Tibial nerve (tissue), 4 donors: ENCODE data around the gene OSBPL10. TPM values are rescaled to one million over a fixed set of nuclear protein-coding genes. Genes with fewer than 3 reads are reported as not detected.
"Not testable (repeated sequence)": the region's sequence is repeated elsewhere in the genome, so short reads cannot be mapped to it uniquely, and the experiment has no call there.

Source experiments
- DNase-seq, 2 donors: peaks; one replicate each; pipeline ENCODE4 v3.0.0-alpha.2; 2019; ENCODE audit warnings: low spot score in 2 of 2
- H3K27ac ChIP-seq, 4 donors: fragments of 200-600 bp; sonication (generic) in 3 of 4; one replicate each; pipeline ENCODE4 v1.5.1; 2017 to 2019; ENCODE audit warnings: mild to moderate bottlenecking in 1 of 4
- H3K27me3 ChIP-seq, 2 donors: fragments of 200-600 bp; sonication (generic) in 1 of 2; one replicate each; pipeline versions ENCODE4 v1.5.1 to v1.6.0; 2017 to 2019
- H3K36me3 ChIP-seq, 3 donors: fragments of 200-600 bp; sonication (generic); one replicate each; pipeline ENCODE4 v1.5.1; 2018 to 2019
- H3K4me1 ChIP-seq, 4 donors: fragments of 200-600 bp; sonication (generic) in 3 of 4; one replicate each; pipeline ENCODE4 v1.5.1; 2017 to 2019
- H3K4me3 ChIP-seq, 4 donors: fragments of 200-600 bp; sonication (generic) in 3 of 4; one replicate each; pipeline ENCODE4 v1.5.1; 2017 to 2019; ENCODE audit warnings: mild to moderate bottlenecking in 1 of 4, moderate library complexity in 1 of 4
- H3K9me3 ChIP-seq, 4 donors: fragments of 200-600 bp; sonication (generic) in 3 of 4; one replicate each; pipeline ENCODE4 v1.5.1; 2017 to 2019
- EP300 ChIP-seq, 2 donors: sonication (generic); formaldehyde crosslinking; IDR thresholded peaks; one replicate each; pipeline ENCODE4 v1.6.1; 2017; ENCODE audit warnings: antibody characterized with exemption in 2 of 2, mild to moderate bottlenecking in 1 of 2
- POLR2A ChIP-seq, 2 donors: fragments of 450-650 bp; IDR thresholded peaks; one replicate each; pipeline ENCODE4 v1.6.1; 2017; ENCODE audit warnings: antibody characterized with exemption in 2 of 2, mild to moderate bottlenecking in 2 of 2, moderate library complexity in 2 of 2
- WGBS, 2 donors: methylation state at CpG; one replicate each; pipeline ENCODE4 v1.1.5; 2018; 5-methylcytosine and 5-hydroxymethylcytosine counted together
- total RNA-seq, 4 donors: library from RNA; depleted of rRNA; stranded (reverse); fragments of >200 nt; gene quantifications; one replicate each; pipeline ENCODE4 v1.1.0, GENCODE V29; 2016
- TF ChIP-seq, protein P1 (sequence below), 5 experiments: fragments of 200-600 bp in 3 of 5; fragments of 450-650 bp in 2 of 5; sonication (generic) in 3 of 5; IDR thresholded peaks; one replicate each; pipeline ENCODE4 v1.5.1; 2016 to 2019; ENCODE audit warnings: antibody characterized with exemption in 5 of 5, mild to moderate bottlenecking in 3 of 5, moderate library complexity in 2 of 5

The OSBPL10 gene
- total RNA-seq, 4 donors from 2014 or later: 45.0 to 79.2 (median 60.4) TPM

- WGBS, 2 donors: 92 to 93% methylated on average over 5 of the region's 5 CpGs
- peaks cover 0 to 6% (median 0%) of the 10 kb centered on the region in 4 donors for H3K4me1 ChIP-seq
- H3K27ac ChIP-seq: no peak overlapping the region
- H3K27me3 ChIP-seq: no peaks in the 10 kb centered on the region
- no peaks in the 10 kb centered on the region for H3K9me3 ChIP-seq
- DNase-seq: no peak
- peaks cover 0 to 5% (median 0%) of the 10 kb centered on the region in 3 donors for H3K36me3 ChIP-seq
- no peak overlapping the region for H3K4me3 ChIP-seq
- TF ChIP-seq, protein P1, sequence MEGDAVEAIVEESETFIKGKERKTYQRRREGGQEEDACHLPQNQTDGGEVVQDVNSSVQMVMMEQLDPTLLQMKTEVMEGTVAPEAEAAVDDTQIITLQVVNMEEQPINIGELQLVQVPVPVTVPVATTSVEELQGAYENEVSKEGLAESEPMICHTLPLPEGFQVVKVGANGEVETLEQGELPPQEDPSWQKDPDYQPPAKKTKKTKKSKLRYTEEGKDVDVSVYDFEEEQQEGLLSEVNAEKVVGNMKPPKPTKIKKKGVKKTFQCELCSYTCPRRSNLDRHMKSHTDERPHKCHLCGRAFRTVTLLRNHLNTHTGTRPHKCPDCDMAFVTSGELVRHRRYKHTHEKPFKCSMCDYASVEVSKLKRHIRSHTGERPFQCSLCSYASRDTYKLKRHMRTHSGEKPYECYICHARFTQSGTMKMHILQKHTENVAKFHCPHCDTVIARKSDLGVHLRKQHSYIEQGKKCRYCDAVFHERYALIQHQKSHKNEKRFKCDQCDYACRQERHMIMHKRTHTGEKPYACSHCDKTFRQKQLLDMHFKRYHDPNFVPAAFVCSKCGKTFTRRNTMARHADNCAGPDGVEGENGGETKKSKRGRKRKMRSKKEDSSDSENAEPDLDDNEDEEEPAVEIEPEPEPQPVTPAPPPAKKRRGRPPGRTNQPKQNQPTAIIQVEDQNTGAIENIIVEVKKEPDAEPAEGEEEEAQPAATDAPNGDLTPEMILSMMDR (IDR thresholded peaks at IDR 0.05): no peak
- TF ChIP-seq EP300 (IDR thresholded peaks at IDR 0.05) (no peak), POLR2A (IDR thresholded peaks at IDR 0.05) (no peak)
These were observed 287.7 kb downstream of the OSBPL10 start for GRCh38 chr3:31693346-31693745.

- TF ChIP-seq EP300 (IDR thresholded peaks at IDR 0.05): no peak
- TF ChIP-seq, protein P1 (IDR thresholded peaks at IDR 0.05): no peak
- Histone ChIP-seq H3K27me3 (no peaks in the 10 kb centered on the region), H3K36me3 (peaks cover 0 to 5% (median 0%) of the 10 kb centered on the region in 3 donors), H3K4me3 (no peak overlapping the region), H3K9me3 (no peaks in the 10 kb centered on the region), H3K27ac (no peak overlapping the region), H3K4me1 (peaks cover 0 to 7% (median 0%) of the 10 kb centered on the region in 4 donors)
- 66 to 79% methylated on average over 5 of the region's 5 CpGs for WGBS, 2 donors
- no peak for DNase-seq
These were observed 288.3 kb downstream of the OSBPL10 start for GRCh38 chr3:31692751-31693150.

DNA sequence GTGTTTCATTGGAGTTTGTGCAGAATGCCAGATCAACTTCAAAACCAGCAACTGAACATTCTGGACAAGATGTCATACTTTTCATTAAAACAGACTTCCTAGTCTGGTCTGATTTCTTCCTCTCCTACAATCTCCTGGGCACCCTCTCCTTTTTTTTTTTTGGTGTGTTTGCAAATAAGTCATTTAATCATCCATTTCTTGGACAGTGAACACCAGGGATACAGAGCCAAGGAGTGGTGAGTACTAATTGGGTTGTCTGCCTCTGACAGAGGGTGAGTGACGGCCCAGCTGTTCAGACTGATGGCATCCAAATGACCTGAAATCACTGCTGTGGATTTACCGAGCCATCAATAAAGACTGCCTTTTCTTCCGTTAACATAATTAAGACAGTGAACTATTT, 290.3 kb downstream of the OSBPL10 start:
- Histone ChIP-seq H3K27ac (no peak overlapping the region), H3K27me3 (no peaks in the 10 kb centered on the region), H3K4me3 (no peak overlapping the region), H3K4me1 (peaks cover 0 to 7% (median 0%) of the 10 kb centered on the region in 4 donors), H3K9me3 (no peaks in the 10 kb centered on the region), H3K36me3 (no peaks in the 10 kb centered on the region)
- no peak for TF ChIP-seq POLR2A (IDR thresholded peaks at IDR 0.05)
- TF ChIP-seq EP300 (IDR thresholded peaks at IDR 0.05): no peak
- TF ChIP-seq, protein P1 (IDR thresholded peaks at IDR 0.05): no peak
- 72 to 81% methylated on average over 3 of the region's 3 CpGs for WGBS, 2 donors
- DNase-seq: no peak

DNA sequence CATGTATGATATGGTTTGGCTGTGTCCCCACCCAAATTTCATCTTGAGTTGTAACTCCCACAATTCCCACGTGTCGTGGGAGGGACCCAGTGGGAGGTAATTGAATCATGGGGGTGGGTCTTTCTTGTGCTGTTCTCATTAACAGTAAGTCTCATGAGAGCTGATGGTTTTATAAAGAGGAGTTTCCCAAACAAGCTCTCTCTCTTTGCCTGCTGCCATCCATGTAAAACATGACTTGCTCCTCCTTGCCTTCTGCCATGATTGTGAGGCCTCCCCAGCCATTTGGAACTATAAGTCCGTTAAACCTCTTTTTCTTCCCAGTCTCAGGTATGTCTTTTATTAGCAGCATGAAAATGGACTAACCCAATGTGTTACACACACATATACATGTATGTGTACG, 291.5 kb downstream of the OSBPL10 start:
- H3K4me1 ChIP-seq, H3K4me3 ChIP-seq, H3K27me3 ChIP-seq, H3K9me3 ChIP-seq, DNase-seq, H3K27ac ChIP-seq, H3K36me3 ChIP-seq: not testable (repeated sequence)
- 92 to 97% methylated on average over 4 of the region's 4 CpGs for WGBS, 2 donors

DNA sequence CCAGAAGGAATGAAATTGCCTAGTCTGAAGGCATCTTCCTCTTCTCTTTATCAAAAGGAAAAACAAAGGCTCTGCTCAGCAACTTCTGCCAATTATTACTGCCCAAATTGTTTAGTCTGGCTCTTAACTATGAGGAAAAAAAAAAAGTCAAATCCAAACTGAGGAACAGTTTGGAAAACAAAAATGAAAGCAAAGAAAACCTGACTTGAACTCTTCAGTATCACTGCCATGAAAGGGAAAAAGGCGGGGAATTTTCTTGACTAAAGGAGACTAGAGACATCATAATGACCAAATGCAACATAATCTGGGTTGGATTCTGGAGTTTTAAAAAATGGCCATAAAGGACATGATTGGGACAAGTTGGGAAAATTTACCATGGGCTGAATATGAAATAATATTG, 292.1 kb downstream of the OSBPL10 start:
- H3K36me3 ChIP-seq: peaks cover 0 to 7% (median 0%) of the 10 kb centered on the region in 3 donors
- 59 to 65% methylated on average over 1 of the region's 1 CpG for WGBS, 2 donors
- no peak for TF ChIP-seq EP300 (IDR thresholded peaks at IDR 0.05)
- TF ChIP-seq POLR2A (IDR thresholded peaks at IDR 0.05): no peak
- TF ChIP-seq, protein P1 (IDR thresholded peaks at IDR 0.05): no peak
- H3K4me3 ChIP-seq: no peak overlapping the region
- DNase-seq: no peak
- H3K9me3 ChIP-seq: no peaks in the 10 kb centered on the region
- H3K4me1 ChIP-seq: peaks cover 0 to 7% (median 0%) of the 10 kb centered on the region in 4 donors
- H3K27ac ChIP-seq: no peak overlapping the region
- no peaks in the 10 kb centered on the region for H3K27me3 ChIP-seq
